Measurements from ENCODE around the gene HMBS. TPM values are rescaled to one million over a fixed set of nuclear protein-coding genes. Genes with fewer than 3 reads are reported as not detected.
A peak's percentile ranks its signal among the peaks of the same experiment; 100 is the strongest.
"Not testable (repeated sequence)": the region's sequence is repeated elsewhere in the genome, so short reads cannot be mapped to it uniquely, and the experiment has no call there.

HMBS gene
- total RNA-seq, 1 donor from 2014 or later, result 39.8 TPM

GRCh38 chr11:119134389-119134978, 49.8 kb downstream of the HMBS start:
- DNase-seq (ENCODE audit: low spot score, unreplicated experiment), result no peak
- H3K27me3 Mint-ChIP-seq, result peaks cover 10% of the 10 kb centered on the region

GRCh38 chr11:119139276-119139675, 54.6 kb downstream of the HMBS start:
- not testable (repeated sequence) for H3K4me1 Mint-ChIP-seq (ENCODE audit: low read depth); DNase-seq (ENCODE audit: low spot score, unreplicated experiment); H3K27ac Mint-ChIP-seq; H3K36me3 Mint-ChIP-seq (ENCODE audit: insufficient read depth); H3K4me3 Mint-ChIP-seq (ENCODE audit: low read depth); H3K9me3 Mint-ChIP-seq (ENCODE audit: low read depth)
- peaks cover 20% of the 10 kb centered on the region for H3K27me3 Mint-ChIP-seq

More at GRCh38 chr11:119134389-119134978, 49.8 kb downstream of the HMBS start:
- no peak overlapping the region for H3K4me3 Mint-ChIP-seq (ENCODE audit: low read depth)
- H3K27ac Mint-ChIP-seq, result no peak overlapping the region
- H3K9me3 Mint-ChIP-seq (ENCODE audit: low read depth), result no peaks in the 10 kb centered on the region
- H3K36me3 Mint-ChIP-seq (ENCODE audit: insufficient read depth), result peaks cover 9% of the 10 kb centered on the region
- H3K4me1 Mint-ChIP-seq (ENCODE audit: low read depth), result no peaks in the 10 kb centered on the region
- TF ChIP-seq CTCF (IDR thresholded peaks at IDR 0.05; ENCODE audit: unreplicated experiment), result peak; percentile 53

Other genes starting within 250 kb of the HMBS start
- gene CXCR5, start 201.0 kb upstream of the HMBS start, total RNA-seq, result not detected in 2 replicates
- gene BCL9L, start 159.0 kb upstream of the HMBS start, total RNA-seq, result 26.4 and 30.3 TPM in 2 replicates
- gene UPK2, start 128.6 kb upstream of the HMBS start, total RNA-seq, result 0.41 TPM in 1 of 2 replicates, not detected in the other
- gene FOXR1, start 113.1 kb upstream of the HMBS start, total RNA-seq, result not detected in 2 replicates
- gene CENATAC, start 86.7 kb upstream of the HMBS start, total RNA-seq, result 56.5 and 66.6 TPM in 2 replicates
- 1,089 and 1,112 TPM in 2 replicates for gene RPS25, start 66.5 kb upstream of the HMBS start, total RNA-seq
- gene TRAPPC4, start 66.1 kb upstream of the HMBS start, total RNA-seq, result 60.3 and 60.7 TPM in 2 replicates
- gene SLC37A4, start 54.0 kb upstream of the HMBS start, total RNA-seq, result 52.7 and 53.4 TPM in 2 replicates
- 196 and 199 TPM in 2 replicates for gene HYOU1, start 27.7 kb upstream of the HMBS start, total RNA-seq
- gene VPS11, start 17.1 kb upstream of the HMBS start, total RNA-seq, result 36.3 and 37.2 TPM in 2 replicates
- 53.4 and 60.8 TPM in 2 replicates for gene DPAGT1, start 17.0 kb downstream of the HMBS start, total RNA-seq
- gene C2CD2L, start 22.5 kb downstream of the HMBS start, total RNA-seq, result 7.2 and 7.3 TPM in 2 replicates
- gene HINFP, start 36.7 kb downstream of the HMBS start, total RNA-seq, result 48.7 and 52.2 TPM in 2 replicates
- gene ABCG4, start 64.2 kb downstream of the HMBS start, total RNA-seq, result 0.53 and 0.78 TPM in 2 replicates
- gene NLRX1, start 83.8 kb downstream of the HMBS start, total RNA-seq, result 14.7 and 15.9 TPM in 2 replicates
- gene NHERF4, start 100.6 kb downstream of the HMBS start, total RNA-seq, result 6.2 and 6.3 TPM in 2 replicates
- 26.4 and 26.5 TPM in 2 replicates for gene CBL, start 121.5 kb downstream of the HMBS start, total RNA-seq
- gene MCAM, start 232.2 kb downstream of the HMBS start, total RNA-seq, result 9.8 and 12.7 TPM in 2 replicates
- gene RNF26, start 249.6 kb downstream of the HMBS start, total RNA-seq, result 30.3 and 34.2 TPM in 2 replicates

All from progenitor cell of endocrine pancreas (in vitro differentiated cells).